ENCODE measurements around the gene NOD1.

NOD1 gene

DNA sequence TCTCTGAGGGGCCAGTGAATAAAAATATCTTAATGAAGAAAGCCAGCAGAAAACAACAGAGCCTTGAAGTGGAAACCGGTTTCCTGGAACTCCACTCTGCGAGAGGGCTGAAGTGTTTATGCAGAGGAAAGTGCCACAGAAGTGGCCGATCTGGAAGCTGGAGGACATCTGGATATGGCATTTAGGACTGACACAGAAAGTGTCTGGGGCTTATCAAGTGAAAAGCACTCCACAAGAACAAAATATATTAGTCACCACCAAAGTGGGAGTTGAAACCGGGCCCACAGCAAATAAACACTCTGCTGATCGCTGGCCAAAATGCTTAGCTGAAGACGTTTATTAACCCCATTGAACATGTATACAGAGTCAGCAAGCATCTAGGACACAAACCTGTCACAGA is 7.8 kb downstream of the NOD1 start:
- DNase-seq (ENCODE audit: low read depth in 2 of 2): no peak

DNA sequence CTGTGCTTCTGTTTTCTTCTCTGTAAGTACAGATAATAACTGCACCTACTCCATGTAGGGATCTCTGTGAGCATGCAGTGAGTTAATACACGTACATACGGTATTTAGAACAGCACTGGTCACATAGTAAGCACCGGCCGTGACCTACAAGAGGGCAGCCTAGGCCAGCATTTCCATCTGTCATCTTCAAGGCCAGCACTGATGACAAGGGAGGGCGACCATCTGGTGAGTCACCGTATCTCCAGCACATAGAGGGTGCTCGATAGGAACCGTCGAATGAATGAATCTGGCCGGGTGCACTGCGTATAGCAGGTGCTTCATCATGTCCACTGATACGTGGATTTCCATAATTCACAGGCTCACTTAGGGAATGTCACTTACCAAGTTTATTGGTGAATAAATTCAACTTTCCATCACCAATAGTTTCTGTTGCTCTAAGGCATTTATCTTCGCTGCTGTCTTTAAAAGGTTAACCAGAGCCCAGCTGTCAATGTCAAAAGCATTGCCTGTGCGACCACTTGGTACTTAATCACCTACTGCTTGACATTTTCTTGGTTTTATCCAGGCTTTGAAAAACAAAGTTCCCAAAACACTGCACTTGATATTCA is 8.3 kb downstream of the NOD1 start:
- DNase-seq (ENCODE audit: low read depth in 2 of 2): no peak

DNA sequence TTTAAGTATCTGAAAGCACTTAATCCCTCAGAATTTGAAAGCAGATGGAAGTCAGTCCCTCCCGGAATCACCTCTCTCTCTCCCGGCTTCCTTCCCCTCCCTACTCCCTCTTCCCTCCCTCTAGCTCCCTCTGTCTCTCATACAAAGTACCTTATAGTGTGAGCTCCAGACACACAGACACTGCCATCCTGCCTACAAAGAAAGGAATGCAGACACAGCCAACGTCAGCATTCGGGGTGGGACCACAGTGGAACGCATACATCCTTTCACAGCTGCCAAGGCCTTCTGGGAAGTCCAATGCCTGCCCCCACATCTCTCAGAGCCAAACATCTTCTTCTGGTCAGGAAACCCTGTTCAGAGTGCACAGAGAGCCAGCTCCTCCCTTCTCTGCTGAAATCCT is 9.3 kb downstream of the NOD1 start:
- DNase-seq (ENCODE audit: low read depth in 2 of 2): no peak

DNA sequence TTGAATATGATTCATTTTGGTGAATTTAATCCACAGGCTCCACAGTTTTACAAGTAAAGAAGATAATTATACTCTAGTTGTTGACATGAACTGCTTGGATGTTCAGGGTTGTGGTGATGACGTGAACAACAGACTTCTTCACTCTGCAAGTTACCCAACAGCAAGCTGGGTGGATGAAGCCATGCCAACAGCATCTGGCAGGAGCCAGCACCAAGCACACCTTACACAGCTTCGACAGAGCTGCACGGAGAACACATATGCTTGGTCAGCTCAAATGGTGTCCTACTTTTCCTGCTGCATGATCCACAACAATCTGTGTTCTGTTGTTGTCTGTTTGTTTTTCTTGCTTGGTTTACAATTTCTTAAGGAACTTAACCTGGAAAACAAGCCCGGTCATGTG is 9.8 kb downstream of the NOD1 start:
- DNase-seq (ENCODE audit: low read depth in 2 of 2): no peak

DNA sequence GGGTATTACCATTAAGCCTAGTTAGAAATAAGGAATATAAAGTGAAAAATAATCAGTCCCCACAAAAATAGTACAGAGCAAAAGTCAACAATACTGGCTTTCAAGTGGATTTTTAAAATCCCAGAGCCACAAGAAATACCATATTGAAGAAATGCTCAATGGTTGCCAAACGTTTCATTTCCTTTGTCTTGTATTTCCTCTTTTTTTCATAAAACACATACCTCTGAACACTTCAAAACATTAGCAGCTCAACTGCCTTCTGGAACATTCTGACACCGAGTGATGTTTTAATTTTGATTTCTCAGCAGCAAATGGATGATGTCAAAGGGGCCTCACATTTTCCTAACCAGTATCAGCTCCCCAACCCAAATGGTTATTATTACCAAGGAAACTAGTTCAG is 10.5 kb downstream of the NOD1 start:
- DNase-seq (ENCODE audit: low read depth in 2 of 2): no peak

DNA sequence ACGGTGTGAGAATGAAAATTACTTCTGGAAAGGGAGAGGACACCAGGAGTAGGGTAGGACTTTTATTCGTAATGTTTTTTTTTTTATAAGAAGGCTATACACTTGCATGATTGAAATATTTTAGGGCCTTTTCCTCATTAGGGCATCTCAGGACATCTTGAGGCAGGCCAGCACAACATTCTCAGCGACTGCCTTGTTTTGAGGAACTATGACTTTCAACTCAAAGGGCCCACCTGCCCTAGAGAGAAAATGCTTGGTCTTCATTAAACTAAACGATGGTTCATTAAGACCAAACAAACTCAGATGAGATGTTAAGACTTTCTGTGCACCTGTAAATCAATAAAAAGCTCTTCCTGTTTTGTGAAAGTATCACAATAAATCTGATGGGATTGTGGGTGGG is 11.3 kb downstream of the NOD1 start:
- no peak for DNase-seq (ENCODE audit: low read depth in 2 of 2)

DNA sequence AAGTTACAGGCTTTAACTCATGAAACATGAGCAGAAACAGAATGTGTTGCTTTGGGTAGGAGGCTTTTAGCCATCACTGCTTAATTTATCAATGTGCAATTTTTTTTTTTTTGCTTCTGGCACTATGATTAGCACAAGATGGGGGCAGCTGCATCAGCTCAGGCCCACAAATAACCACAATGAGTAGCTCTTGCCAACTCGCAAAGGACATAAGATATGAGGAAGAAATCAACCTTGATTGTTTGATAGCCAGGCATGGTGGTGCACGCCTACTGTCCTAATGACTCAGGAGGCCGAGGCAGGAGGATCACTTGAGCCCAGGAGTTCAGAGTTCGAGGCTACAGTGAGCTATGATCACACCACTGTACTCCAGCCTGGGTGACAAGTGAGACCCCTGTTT is 12.3 kb downstream of the NOD1 start:
- no peak for DNase-seq (ENCODE audit: low read depth in 2 of 2)

DNA sequence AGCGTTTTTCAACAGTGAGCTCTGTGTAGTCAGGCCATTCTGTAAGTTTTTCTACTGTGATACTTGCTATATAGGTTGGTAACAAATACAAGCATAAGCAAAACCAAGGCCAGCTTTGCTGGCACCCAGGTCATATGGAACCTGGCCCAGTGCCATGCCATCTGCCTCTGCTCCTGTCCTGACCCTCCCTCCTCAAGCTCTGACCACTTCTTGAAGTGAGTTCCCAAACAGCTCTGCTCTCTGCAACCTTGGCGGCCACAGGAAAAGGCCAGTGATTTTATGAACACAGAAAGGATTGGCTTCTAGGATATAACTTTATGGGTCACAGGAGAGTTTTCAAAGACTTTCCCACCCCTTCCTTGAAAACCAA is 12.8 kb downstream of the NOD1 start:
- no peak for DNase-seq (ENCODE audit: low read depth in 2 of 2)

DNA sequence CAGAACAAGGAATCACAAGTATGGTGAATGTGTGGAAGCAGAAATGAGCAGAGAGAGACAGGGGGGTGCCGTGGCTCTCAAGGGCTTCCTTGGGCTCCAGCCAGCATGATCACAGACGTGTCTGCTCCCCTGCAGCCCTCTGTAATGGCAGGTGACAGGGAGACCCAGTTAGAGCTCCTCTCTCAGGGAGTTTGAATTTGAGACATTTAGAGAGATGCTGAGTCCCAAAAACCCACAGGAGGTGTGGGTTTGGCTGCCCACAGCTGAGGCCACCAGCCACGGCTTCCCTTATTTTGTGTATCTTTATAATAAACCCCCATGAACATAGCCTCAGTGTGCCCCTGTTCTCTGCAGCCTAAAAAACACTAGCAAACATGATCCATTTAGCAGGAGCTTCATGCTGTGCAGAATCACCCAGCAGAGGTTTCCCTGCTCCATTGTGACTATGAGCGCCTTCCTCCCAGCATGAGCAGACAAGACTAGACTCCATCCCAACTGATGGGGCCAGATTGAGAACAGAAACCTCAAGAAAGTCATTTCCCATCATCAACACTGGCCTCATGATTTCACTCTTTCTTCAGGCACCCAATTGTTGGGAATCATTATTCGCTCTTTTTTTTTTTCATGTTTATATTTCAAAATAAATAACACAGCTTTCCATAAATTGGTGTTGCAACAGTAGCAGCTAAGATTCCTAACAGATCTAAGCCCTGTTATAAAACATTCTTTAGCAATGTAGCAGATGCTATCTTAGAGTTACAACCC is 13.4 kb downstream of the NOD1 start:
- no peak for DNase-seq (ENCODE audit: low read depth in 2 of 2)

DNA sequence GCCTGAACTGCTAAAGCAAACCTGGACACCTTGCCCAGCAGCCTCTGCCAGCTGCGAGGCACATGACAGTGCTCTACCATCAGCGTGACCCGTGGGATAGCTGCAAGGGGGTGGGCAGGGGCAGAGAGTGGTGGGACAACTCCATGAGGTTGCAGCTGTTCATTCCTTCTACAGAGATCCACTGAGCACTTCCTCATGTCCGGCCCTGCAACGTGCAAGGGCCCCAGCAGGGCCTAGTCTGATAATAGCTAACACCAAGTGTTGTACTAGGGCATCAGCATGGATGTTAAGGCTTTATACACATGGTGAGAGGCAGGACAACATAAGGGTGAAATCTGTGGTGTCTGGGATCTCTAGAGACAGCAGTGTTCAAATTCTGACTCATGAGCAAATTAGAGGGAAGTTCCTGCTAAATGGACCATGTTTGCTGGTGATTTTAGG is 14.3 kb downstream of the NOD1 start:
- no peak for DNase-seq (ENCODE audit: low read depth in 2 of 2)

DNA sequence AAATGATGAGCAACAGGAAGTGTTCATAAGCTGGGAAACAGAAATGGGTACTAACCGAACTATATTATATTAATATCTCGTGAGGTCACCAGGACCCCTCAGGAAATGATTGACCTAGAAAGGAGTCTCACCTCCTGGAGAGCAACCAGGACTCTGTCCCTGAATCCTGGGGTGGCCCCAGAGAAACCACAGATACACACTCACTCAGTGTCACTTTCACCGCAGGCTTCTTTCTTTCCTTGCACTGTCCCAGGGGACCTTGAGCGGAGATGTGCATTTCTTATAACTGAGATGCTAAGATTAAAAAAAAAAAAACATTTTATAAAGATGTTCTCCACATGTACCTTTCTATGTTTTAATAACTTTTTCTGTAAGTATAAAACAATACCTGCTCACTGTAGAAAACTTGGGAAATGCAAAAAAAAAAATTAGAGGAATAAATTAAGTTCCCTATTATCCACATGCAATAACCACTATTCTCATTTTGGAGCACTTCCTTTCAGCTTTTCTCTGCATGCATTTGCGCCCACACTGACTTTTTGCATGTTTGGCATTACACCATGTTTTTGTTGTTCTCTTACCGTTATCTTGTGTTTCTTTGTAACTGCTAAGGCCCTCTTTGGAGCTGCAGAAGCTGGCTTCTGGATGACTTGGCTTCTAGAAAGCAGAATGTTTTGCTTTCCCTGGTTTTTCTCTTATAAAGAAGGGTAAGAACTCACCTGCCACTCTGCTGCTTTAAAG is 15.0 kb downstream of the NOD1 start:
- DNase-seq (ENCODE audit: low read depth in 2 of 2): no peak

DNA sequence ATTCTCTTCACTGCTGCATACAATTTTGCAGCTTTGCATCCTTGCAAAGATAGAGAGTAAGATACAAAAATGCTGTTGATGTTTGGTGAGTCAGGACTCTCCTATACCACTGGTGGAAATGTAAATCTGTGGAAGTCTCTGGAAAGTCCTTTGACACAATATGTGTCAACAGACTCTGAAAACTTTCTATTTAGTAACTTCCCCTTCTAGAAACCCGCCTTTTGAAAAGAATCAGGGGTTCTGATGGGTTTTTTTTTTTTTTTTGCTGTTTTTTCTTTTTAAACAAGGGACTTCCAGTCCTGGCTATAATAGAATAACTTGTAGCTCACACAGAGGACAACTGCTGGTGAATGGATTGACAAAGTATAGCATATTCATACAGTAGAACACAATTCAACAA is 16.4 kb downstream of the NOD1 start:
- DNase-seq (ENCODE audit: low read depth in 2 of 2): no peak

DNA sequence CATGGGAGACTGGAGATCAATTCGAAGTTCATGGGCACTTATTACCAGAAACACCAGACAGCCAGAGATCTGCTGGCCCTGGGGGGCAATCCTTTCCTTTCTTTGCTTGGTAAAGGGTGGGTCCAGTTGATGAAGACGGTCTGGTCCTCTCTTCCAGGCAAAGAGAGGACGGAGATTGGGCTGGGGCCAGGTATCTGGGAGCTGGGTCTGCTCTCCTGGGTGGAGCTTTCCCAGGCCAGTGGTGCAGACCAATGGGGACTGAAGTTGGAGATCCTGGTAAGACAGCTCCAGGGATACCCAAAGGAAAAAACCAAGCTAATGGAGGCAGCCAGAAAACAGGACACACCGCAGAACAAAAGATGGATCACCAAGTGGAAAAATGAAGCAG is 18.3 kb downstream of the NOD1 start:
- DNase-seq (ENCODE audit: low read depth in 2 of 2): no peak

DNA sequence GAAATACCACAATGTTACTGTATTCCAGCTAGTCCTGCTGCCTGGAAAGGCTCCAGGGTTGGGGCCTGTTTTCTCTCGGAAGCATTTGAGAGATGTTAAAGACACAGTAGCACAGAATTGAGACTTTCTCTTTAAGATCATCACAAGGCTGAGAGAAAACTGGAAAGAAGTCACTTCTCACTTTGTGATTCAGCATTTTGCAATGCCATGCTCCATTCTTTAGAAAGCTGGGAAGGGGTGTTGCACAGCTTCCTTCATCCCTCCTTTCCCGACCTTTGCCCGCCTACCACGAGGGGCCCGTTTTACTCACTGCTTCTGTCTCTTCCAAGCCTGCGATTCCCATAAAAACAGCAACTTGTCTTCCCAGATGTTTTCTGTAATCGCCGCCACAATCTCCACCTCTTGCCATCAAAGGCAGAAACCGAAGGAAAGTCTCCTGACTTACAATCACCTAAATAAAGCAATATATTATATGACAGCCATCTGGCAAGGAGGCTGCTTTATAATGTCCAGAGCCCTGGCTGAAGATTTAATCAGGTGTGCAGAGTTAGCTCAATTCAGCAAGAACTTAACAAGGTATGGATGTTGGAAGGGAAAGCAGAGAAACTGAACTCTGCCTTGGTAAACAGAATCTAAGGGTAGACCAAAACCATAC is 18.9 kb downstream of the NOD1 start:
- DNase-seq (ENCODE audit: low read depth in 2 of 2): no peak

DNA sequence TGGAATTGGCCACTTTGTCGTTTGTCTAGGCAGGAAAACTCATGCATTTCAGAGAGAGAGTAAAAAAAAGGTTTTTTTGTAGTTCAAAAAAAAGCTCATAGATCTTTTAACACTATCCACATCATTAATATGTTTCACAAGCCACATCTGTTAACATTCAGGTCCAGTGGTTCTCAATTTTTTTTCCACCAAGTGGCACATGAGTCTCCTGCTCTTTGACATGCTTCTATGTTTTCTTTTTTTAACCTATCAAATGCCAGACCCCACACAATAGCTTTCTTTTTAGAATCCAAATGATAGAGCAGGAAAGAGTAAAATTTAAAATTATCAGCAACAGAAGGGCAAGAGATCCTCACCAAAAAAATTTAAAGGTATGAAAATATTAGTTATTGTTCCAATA is 20.3 kb downstream of the NOD1 start:
- DNase-seq (ENCODE audit: low read depth in 2 of 2): no peak

DNA sequence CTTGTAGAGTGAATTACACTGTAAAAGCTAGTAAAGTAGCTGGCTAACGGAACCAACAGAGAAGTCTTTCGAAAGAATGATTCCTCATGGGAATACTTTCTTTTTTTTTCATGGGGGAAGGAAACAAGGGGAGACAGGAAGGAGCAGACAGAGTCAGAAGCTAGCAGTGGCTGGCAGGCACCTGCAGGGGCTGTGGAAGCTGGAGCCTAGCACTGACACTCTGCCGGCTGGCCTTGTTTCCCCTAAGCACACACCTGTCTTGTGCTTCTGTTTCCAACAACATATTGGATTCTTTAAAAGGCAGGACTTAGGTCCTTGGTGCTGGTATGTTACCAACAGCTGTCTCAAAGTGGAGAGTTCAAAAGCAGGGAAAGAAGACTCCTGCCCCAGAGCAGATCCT is 24.7 kb downstream of the NOD1 start:
- no peak for DNase-seq (ENCODE audit: low read depth in 2 of 2)

DNA sequence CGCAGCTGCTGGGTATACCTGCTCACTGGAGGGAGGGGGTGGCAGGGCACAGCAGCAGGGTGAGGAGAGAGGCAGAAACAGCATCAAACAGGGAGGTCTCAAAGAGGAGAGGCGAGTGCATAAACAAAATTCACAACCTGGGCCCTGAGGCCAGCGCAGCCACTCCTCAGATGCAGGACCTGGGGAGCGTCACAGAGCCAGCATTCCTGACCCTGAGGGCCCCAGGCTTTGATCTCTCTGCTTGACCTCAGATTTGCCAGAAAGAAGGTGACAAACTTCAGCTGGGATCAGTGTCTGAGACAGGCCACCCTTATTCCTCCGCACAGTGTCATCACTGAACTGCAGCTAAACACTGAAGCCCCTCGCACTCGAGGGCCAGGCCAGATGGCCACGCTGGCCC is 25.6 kb downstream of the NOD1 start:
- no peak for DNase-seq (ENCODE audit: low read depth in 2 of 2)

DNA sequence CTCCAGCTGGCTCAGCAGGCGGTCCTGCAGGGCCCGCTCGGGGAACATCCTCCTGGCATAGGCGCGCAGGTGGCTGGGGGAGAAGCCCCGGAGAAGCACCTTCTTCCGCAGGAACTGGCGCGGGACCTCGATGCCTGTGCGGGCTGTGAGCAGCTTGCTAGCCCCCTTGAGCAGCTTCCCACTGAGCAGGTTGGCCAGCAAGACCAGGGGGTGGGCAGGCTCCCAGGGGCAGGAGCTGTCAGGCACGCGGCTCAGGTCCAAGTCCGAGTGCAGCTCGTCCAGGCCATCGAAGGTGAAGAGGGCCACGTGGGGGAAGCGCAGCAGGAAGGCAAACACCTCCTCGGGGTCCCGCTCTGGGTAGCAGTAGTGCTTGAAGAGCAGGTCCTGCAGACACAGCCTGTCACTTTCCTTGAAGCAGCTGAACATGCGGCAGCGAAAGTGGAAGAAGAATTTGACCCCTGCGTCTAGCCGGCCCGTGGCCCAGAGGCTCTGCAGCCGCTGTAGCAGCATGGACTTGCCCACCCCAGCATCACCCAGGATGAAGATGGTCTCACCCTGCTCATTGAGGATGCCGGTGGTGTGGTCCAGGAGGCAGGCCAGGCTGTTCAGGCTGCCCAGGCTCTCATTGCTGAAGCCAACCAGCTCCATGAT is 26.2 kb downstream of the NOD1 start:
- DNase-seq (ENCODE audit: low read depth in 2 of 2): no peak

DNA sequence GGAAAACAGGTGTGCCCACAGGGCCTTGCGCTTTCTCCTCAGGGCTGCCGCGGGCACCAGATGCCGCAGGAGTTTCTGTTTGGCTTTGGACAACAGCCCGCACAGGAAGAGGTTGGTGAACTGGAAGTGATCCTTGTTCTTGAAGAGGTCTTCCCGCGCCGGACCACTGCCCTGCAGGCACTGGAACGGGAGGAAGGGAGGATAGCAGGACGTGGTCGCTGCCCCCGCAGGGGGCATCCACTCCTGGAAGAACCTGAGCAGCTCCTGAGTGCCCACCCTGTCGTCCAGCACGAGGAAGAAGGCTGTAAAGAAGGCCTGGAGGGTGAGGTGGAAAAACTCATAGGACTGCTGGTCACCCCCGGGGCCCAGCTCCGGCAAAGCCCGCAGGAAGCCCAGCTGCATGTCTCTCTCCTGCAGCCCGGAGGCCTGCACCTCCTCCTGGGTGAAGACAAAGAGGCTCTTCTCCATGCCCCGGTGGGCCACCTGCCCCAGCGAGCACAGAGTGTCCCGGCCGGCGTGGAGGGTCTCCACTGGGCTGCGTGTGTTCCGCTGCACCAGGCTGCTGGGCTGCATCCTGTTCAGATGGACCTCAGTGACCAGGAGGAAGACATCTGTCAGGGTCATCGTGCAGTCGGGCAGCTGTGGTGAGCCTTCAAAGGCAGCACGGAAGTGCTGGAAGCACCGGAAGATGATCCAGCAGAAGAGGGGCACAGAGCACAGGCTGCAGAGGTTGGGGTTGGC is 26.9 kb downstream of the NOD1 start:
- DNase-seq (ENCODE audit: low read depth in 2 of 2): no peak

DNA sequence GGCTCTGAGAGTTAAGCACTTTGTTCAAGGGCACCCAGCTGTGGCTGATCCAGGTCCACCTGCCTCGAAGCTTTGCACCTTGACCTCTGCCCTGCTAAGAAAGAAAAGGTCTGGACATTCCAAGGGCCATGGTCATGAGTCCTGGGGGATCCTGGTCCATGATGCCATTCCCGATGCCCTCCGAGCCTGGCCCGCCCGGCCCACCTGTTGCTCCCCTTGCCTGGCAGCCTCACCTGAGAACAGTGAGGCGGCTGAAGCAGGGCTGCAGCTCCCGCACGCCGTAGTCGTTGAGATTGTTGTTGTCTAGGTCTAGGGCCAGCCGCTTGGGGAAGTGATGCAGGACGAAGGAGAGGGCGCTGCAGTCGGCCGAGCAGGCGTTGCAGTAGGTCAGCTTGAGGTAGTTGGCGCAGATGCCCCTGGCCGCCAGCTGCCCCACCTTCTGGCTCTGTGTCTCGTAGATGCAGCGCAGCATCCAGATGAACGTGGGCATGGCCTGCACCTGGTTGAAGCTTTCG is 27.5 kb downstream of the NOD1 start:
- no peak for DNase-seq (ENCODE audit: low read depth in 2 of 2)

All from stimulated activated CD8-positive, alpha-beta memory T cell treated with anti-CD3 and anti-CD28 coated beads, Interleukin-7, amount 100 ng/mL, for 4 hours (primary cell).